KMS-11 (cell line): ENCODE results near the gene CCT5.

Source experiments
- H2AFZ ChIP-seq: fragments of 200-600 bp; sonication (generic); 2 replicates; pipeline ENCODE4 v1.6.1; 2016; ENCODE audit warnings: antibody characterized with exemption, mixed run types, low read depth
- H3K27ac ChIP-seq: fragments of 200-600 bp; sonication (generic); 2 replicates; pipeline ENCODE4 v1.6.1; 2016; ENCODE audit warnings: mild to moderate bottlenecking, mixed run types
- H3K27me3 ChIP-seq: fragments of 200-600 bp; sonication (generic); 2 replicates; pipeline ENCODE4 v1.6.1; 2017; ENCODE audit warnings: mild to moderate bottlenecking, low read depth, mixed run types, moderate library complexity; ENCODE audit not compliant: insufficient read depth
- H3K36me3 ChIP-seq: fragments of 200-600 bp; sonication (generic); 2 replicates; pipeline ENCODE4 v1.6.1; 2017; ENCODE audit warnings: mild to moderate bottlenecking, mixed run types; ENCODE audit not compliant: insufficient read depth
- H3K4me1 ChIP-seq: fragments of 200-600 bp; sonication (generic); 2 replicates; pipeline ENCODE4 v1.6.1; 2016; ENCODE audit warnings: mild to moderate bottlenecking, low read depth, mixed run types; ENCODE audit not compliant: poor library complexity, severe bottlenecking
- H3K4me2 ChIP-seq: fragments of 200-600 bp; sonication (generic); 2 replicates; pipeline ENCODE4 v1.7.0; 2016; ENCODE audit warnings: mild to moderate bottlenecking, mixed run types
- H3K4me3 ChIP-seq: fragments of 200-600 bp; sonication (generic); IDR thresholded peaks from 2 replicates; pipeline ENCODE4 v1.6.1; 2017; ENCODE audit warnings: low read depth, low read length, mixed read lengths; ENCODE audit not compliant: insufficient read depth
- H3K79me2 ChIP-seq: fragments of 200-600 bp; sonication (generic); 2 replicates; pipeline ENCODE4 v1.6.1; 2016; ENCODE audit warnings: low read depth, mixed run types; ENCODE audit not compliant: insufficient read depth
- H3K9ac ChIP-seq: fragments of 200-600 bp; sonication (generic); 2 replicates; pipeline ENCODE4 v1.6.1; 2016; ENCODE audit warnings: mild to moderate bottlenecking, mixed run types
- H4K20me1 ChIP-seq: fragments of 200-600 bp; sonication (generic); 2 replicates; pipeline ENCODE4 v1.6.1; 2016; ENCODE audit warnings: mild to moderate bottlenecking, mixed run types; ENCODE audit not compliant: insufficient read depth
- TF ChIP-seq, protein P1 (sequence below): fragments of 200-600 bp; sonication (generic); conservative IDR thresholded peaks from 2 replicates; pipeline ENCODE4 v1.6.1; 2017; ENCODE audit warnings: low read depth, mild to moderate bottlenecking, antibody characterized with exemption, low read length, moderate library complexity, mixed read lengths

The CCT5 gene

DNA sequence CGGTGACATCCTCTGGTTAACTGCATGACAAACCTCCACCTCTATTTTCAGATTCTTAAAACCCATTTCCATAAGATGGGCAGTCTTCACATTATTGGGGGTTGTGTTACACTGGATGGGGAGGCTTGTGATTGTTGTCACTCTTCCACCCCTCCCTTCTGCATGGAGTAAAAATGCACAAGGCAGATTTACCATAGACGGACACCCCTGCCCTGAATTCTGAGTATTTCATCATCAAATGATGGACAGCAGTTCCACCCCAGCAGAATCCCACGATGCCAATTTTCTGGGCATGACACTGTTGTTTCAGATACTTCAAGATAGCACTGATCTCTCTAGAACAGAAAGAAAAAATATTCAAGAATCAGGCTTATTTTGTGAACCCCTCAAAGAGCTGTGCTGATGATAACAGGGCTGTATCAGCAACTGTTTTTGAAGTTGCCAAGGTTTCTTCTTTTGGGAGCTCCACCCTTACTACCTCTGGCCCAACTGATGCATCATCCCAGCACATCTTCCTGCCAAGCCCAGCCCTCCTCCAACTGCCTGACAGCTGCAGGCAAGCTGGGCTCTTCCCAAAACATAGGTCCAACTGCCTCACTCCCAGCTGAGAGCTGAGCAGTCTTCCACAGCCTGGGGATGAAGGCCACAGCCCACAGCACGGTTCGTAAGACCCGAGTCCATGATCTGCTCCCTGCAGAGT, 36.2 kb downstream of the CCT5 start:
- no peaks in the 10 kb centered on the region for H3K27me3 ChIP-seq
- no peaks in the 10 kb centered on the region for H3K36me3 ChIP-seq
- TF ChIP-seq, protein P1, sequence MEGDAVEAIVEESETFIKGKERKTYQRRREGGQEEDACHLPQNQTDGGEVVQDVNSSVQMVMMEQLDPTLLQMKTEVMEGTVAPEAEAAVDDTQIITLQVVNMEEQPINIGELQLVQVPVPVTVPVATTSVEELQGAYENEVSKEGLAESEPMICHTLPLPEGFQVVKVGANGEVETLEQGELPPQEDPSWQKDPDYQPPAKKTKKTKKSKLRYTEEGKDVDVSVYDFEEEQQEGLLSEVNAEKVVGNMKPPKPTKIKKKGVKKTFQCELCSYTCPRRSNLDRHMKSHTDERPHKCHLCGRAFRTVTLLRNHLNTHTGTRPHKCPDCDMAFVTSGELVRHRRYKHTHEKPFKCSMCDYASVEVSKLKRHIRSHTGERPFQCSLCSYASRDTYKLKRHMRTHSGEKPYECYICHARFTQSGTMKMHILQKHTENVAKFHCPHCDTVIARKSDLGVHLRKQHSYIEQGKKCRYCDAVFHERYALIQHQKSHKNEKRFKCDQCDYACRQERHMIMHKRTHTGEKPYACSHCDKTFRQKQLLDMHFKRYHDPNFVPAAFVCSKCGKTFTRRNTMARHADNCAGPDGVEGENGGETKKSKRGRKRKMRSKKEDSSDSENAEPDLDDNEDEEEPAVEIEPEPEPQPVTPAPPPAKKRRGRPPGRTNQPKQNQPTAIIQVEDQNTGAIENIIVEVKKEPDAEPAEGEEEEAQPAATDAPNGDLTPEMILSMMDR = no peak
- H2AFZ ChIP-seq = no peak overlapping the region
- H4K20me1 ChIP-seq = no peaks in the 10 kb centered on the region
- no peaks in the 10 kb centered on the region for H3K79me2 ChIP-seq
- H3K4me1 ChIP-seq = peaks cover 65% of the 10 kb centered on the region
- no peak overlapping the region; the same call in 1 of the 2 replicates for H3K4me2 ChIP-seq
- no peak overlapping the region for H3K27ac ChIP-seq
- H3K4me3 ChIP-seq = no peak overlapping the region
- no peak overlapping the region for H3K9ac ChIP-seq

DNA sequence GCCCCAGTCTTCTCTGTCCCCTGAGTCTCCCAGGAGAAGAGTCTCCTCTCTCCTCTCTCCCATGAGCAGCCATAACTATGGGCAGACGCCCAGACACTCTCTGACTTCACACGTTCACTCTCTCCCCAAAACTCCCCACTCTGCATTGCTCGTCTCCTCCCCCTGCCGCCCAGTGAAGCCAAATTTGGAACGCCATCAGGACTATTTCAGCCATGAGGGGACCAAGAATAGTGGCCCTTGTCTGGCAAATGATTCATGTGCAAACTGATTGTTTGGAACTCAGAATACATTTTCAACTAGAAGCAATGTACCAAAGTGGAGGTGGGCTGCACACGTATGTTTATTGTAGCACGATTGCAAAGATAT, 36.8 kb downstream of the CCT5 start:
- peaks cover 65% of the 10 kb centered on the region for H3K4me1 ChIP-seq
- no peaks in the 10 kb centered on the region for H3K36me3 ChIP-seq
- no peaks in the 10 kb centered on the region for H3K27me3 ChIP-seq
- H4K20me1 ChIP-seq = no peaks in the 10 kb centered on the region
- H3K79me2 ChIP-seq = no peaks in the 10 kb centered on the region
- no peak overlapping the region for H2AFZ ChIP-seq
- H3K9ac ChIP-seq = no peak overlapping the region
- H3K4me2 ChIP-seq = no peak overlapping the region
- H3K27ac ChIP-seq = no peak overlapping the region
- no peak overlapping the region for H3K4me3 ChIP-seq
- TF ChIP-seq, protein P1 = no peak

- H3K4me1 ChIP-seq = peaks cover 60% of the 10 kb centered on the region
- peak overlapping the region; percentile 46; the same call in 1 of the 2 replicates for H3K9ac ChIP-seq
- TF ChIP-seq, protein P1 = no peak; the same call in 1 of the 2 replicates
- peak overlapping the region; percentile 91 for H3K4me2 ChIP-seq
- no peaks in the 10 kb centered on the region for H3K27me3 ChIP-seq
- peak overlapping the region; percentile 56 for H3K27ac ChIP-seq
- H3K36me3 ChIP-seq = no peaks in the 10 kb centered on the region
- no peaks in the 10 kb centered on the region for H3K79me2 ChIP-seq
- H2AFZ ChIP-seq = peak overlapping the region; percentile 26; the same call in 1 of the 2 replicates
- no peaks in the 10 kb centered on the region for H4K20me1 ChIP-seq
- no peak overlapping the region for H3K4me3 ChIP-seq
These were observed 38.6 kb downstream of the CCT5 start for GRCh38 chr5:10288592-10289219.

DNA sequence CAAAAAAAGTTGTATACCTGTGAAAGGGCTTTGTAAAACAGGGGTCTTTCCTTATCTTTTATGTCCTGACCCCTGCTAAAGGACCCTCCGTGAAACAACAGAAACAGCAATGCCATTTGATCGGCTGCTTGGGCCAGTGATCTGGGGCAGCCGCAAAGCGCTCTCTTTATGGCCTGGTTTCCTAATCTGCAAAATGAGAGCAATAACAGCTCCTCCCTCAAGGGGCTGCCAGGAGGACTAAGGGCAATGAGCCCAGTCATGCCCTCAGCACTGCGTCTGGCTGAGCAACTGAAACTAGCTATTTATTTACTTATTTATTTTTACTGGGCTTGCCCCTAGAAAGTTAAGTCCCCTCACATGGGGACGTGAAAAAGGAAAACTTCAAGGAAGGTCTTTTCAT, 39.3 kb downstream of the CCT5 start:
- H3K27me3 ChIP-seq = no peaks in the 10 kb centered on the region
- H4K20me1 ChIP-seq = no peaks in the 10 kb centered on the region
- H3K4me1 ChIP-seq = peaks cover 53% of the 10 kb centered on the region
- H3K27ac ChIP-seq = peak overlapping the region; percentile 56; the same call in 1 of the 2 replicates
- no peak overlapping the region for H3K4me3 ChIP-seq
- H2AFZ ChIP-seq = peak overlapping the region; percentile 26; the same call in 1 of the 2 replicates
- no peaks in the 10 kb centered on the region for H3K36me3 ChIP-seq
- no peaks in the 10 kb centered on the region for H3K79me2 ChIP-seq
- peak overlapping the region; percentile 91 for H3K4me2 ChIP-seq
- TF ChIP-seq, protein P1 = no peak; the same call in 1 of the 2 replicates
- H3K9ac ChIP-seq = peak overlapping the region; percentile 46; the same call in 1 of the 2 replicates
